Measurements from ENCODE around the gene CPT1B. TPM values are rescaled to one million over a fixed set of nuclear protein-coding genes. Genes with fewer than 3 reads are reported as not detected.
"Not testable (repeated sequence)": the region's sequence is repeated elsewhere in the genome, so short reads cannot be mapped to it uniquely, and the experiment has no call there.

Gene CPT1B
- polyA plus RNA-seq, 4 donors: 10.2 to 16.7 (median 10.8) TPM

- DNase-seq (ENCODE audit: low read depth in 4 of 4, low spot score in 3 of 4): no peak
Measured at GRCh38 chr22:50520826-50521453, 57.3 kb downstream of the CPT1B start.

- not testable (repeated sequence) for DNase-seq (ENCODE audit: low read depth in 4 of 4, low spot score in 3 of 4)
Measured at GRCh38 chr22:50520184-50520583, 58.0 kb downstream of the CPT1B start.

GRCh38 chr22:50519151-50519550, 59.1 kb downstream of the CPT1B start:
- DNase-seq (ENCODE audit: low read depth in 4 of 4, low spot score in 3 of 4): no peak

Other genes with a start within 250 kb of the CPT1B start
- 10 to 100 TPM; 35.9 to 46.0 (median 40.3) TPM for gene PPP6R2, start 235.1 kb downstream of the CPT1B start, polyA plus RNA-seq (ENCODE audit: insufficient read length in 4 of 4)
- gene SBF1, start 103.4 kb downstream of the CPT1B start, polyA plus RNA-seq (ENCODE audit: insufficient read length in 4 of 4): 10 to 100 TPM; 30.7 to 46.5 (median 32.7) TPM
- 1 to 10 TPM; 4.1 to 6.8 (median 5.4) TPM for gene ADM2, start 96.9 kb downstream of the CPT1B start, polyA plus RNA-seq (ENCODE audit: insufficient read length in 4 of 4)
- 10 to 100 TPM in 3 of 4 donors, 1 to 10 TPM in 1; 3.2 to 17.7 (median 12.1) TPM for gene MIOX, start 91.6 kb downstream of the CPT1B start, polyA plus RNA-seq (ENCODE audit: insufficient read length in 4 of 4)
- gene LMF2, start 70.7 kb downstream of the CPT1B start, polyA plus RNA-seq (ENCODE audit: insufficient read length in 4 of 4): 10 to 100 TPM; 40.4 to 61.4 (median 41.9) TPM
- 10 to 100 TPM; 36.1 to 54.1 (median 43.8) TPM for gene NCAPH2, start 70.2 kb downstream of the CPT1B start, polyA plus RNA-seq (ENCODE audit: insufficient read length in 4 of 4)
- 1 to 10 TPM in 1 of 4 donors, under 1 TPM in 2, not detected in 1; 0.24 to 5.8 (median 0.37) TPM for gene SCO2, start 52.8 kb downstream of the CPT1B start, polyA plus RNA-seq (ENCODE audit: insufficient read length in 4 of 4)
- 1 to 10 TPM; 1.1 to 2.5 (median 1.3) TPM for gene TYMP, start 48.4 kb downstream of the CPT1B start, polyA plus RNA-seq (ENCODE audit: insufficient read length in 4 of 4)
- gene KLHDC7B, start 32.5 kb downstream of the CPT1B start, polyA plus RNA-seq (ENCODE audit: insufficient read length in 4 of 4): under 1 TPM; 0.07 to 0.46 (median 0.18) TPM
- gene SYCE3, start 15.5 kb downstream of the CPT1B start, polyA plus RNA-seq (ENCODE audit: insufficient read length in 4 of 4): under 1 TPM in 1 of 4 donors, not detected in 3; 0.57 TPM
- 10 to 100 TPM; 81.3 to 86.7 (median 85.1) TPM for gene CHKB, start 4.4 kb upstream of the CPT1B start, polyA plus RNA-seq (ENCODE audit: insufficient read length in 4 of 4)
- 1 to 10 TPM in 1 of 4 donors, under 1 TPM in 3; 0.59 to 1.3 (median 0.63) TPM for gene MAPK8IP2, start 22.4 kb upstream of the CPT1B start, polyA plus RNA-seq (ENCODE audit: insufficient read length in 4 of 4)
- 10 to 100 TPM; 14.1 to 21.0 (median 16.6) TPM for gene ARSA, start 49.7 kb upstream of the CPT1B start, polyA plus RNA-seq (ENCODE audit: insufficient read length in 4 of 4)
- gene SHANK3, start 94.4 kb upstream of the CPT1B start, polyA plus RNA-seq (ENCODE audit: insufficient read length in 4 of 4): 10 to 100 TPM; 13.3 to 23.2 (median 17.4) TPM
- gene ACR, start 159.8 kb upstream of the CPT1B start, polyA plus RNA-seq (ENCODE audit: insufficient read length in 4 of 4): under 1 TPM; 0.46 to 0.77 (median 0.55) TPM
- gene RABL2B, start 205.2 kb upstream of the CPT1B start, polyA plus RNA-seq (ENCODE audit: insufficient read length in 4 of 4): 10 to 100 TPM; 48.2 to 70.8 (median 50.7) TPM